Neuronal stem cell (in vitro differentiated cells): ENCODE results near the gene KCNH3.

Source experiments
- DNase-seq: peaks from one replicate; pipeline ENCODE4 v3.0.0-alpha.2; 2013; ENCODE audit warnings: low spot score
- H2AFZ ChIP-seq: one replicate; pipeline ENCODE4 v1.6.1; 2013; ENCODE audit warnings: mild to moderate bottlenecking, low read length, inconsistent platforms
- H2AK5ac ChIP-seq: 2 replicates; pipeline ENCODE4 v1.6.1; 2013; ENCODE audit warnings: low read depth, mild to moderate bottlenecking, inconsistent platforms, low read length, moderate library complexity, mixed read lengths
- H2BK120ac ChIP-seq: 2 replicates; pipeline ENCODE4 v1.6.1; 2013; ENCODE audit warnings: low read depth, mild to moderate bottlenecking, inconsistent platforms, low read length, moderate library complexity, mixed read lengths
- H2BK12ac ChIP-seq: one replicate; pipeline ENCODE4 v1.6.1; 2013; ENCODE audit warnings: low read length, inconsistent platforms
- H2BK15ac ChIP-seq: 2 replicates; pipeline ENCODE4 v1.6.1; 2013; ENCODE audit warnings: mild to moderate bottlenecking, low read length, inconsistent platforms, mixed read lengths
- H2BK5ac ChIP-seq: one replicate; pipeline ENCODE4 v1.6.1; 2013; ENCODE audit warnings: inconsistent platforms, mild to moderate bottlenecking, low read length, moderate library complexity
- H3K14ac ChIP-seq: one replicate; pipeline ENCODE4 v1.6.1; 2013; ENCODE audit warnings: low read length, inconsistent platforms
- H3K18ac ChIP-seq: 2 replicates; pipeline ENCODE4 v1.6.1; 2013; ENCODE audit warnings: low read length, inconsistent platforms
- H3K23ac ChIP-seq: 2 replicates; pipeline ENCODE4 v1.6.1; 2013; ENCODE audit warnings: low read depth, mild to moderate bottlenecking, mixed read lengths, low read length, inconsistent platforms; ENCODE audit not compliant: poor library complexity
- H3K27ac ChIP-seq: replicated peaks from 3 replicates; pipeline ENCODE4 v1.5.1; 2013; ENCODE audit warnings: low read length, inconsistent platforms
- H3K27me3 ChIP-seq, 3 experiments: 2 replicates each; pipeline ENCODE4 v1.6.1; 2013; ENCODE audit warnings: low read length in 3 of 3, mild to moderate bottlenecking in 2 of 3, inconsistent platforms in 1 of 3, low read depth in 1 of 3, mixed read lengths in 1 of 3, moderate library complexity in 1 of 3; ENCODE audit not compliant: control insufficient read depth in 3 of 3, insufficient read depth in 3 of 3
- H3K36me3 ChIP-seq, 2 donors: replicated peaks in 1 of 2; 2 replicates each; pipeline ENCODE4 v1.6.1; 2013; ENCODE audit warnings: low read length in 2 of 2; ENCODE audit not compliant: control insufficient read depth in 2 of 2, insufficient read depth in 2 of 2
- H3K4ac ChIP-seq: 2 replicates; pipeline ENCODE4 v1.6.1; 2013; ENCODE audit warnings: inconsistent platforms, mild to moderate bottlenecking, low read length, moderate library complexity
- H3K4me1 ChIP-seq, 2 donors: 1 replicate in 1 of 2; 2 replicates in 1 of 2; pipeline ENCODE4 v1.6.1; 2013; ENCODE audit warnings: low read length in 2 of 2, low read depth in 1 of 2; ENCODE audit not compliant: control insufficient read depth in 2 of 2, insufficient read depth in 1 of 2
- H3K4me2 ChIP-seq: one replicate; pipeline ENCODE4 v1.6.1; 2013; ENCODE audit warnings: mild to moderate bottlenecking, low read length, inconsistent platforms; ENCODE audit not compliant: insufficient read depth, poor library complexity, severe bottlenecking
- H3K4me3 ChIP-seq, 2 donors: 2 replicates each; pipeline ENCODE4 v1.5.1; 2013; ENCODE audit warnings: low read length in 2 of 2, mild to moderate bottlenecking in 2 of 2, inconsistent platforms in 1 of 2, moderate library complexity in 1 of 2
- H3K79me1 ChIP-seq: one replicate; pipeline ENCODE4 v1.6.1; 2013; ENCODE audit warnings: low read depth, mild to moderate bottlenecking, inconsistent platforms, low read length, moderate library complexity
- H3K9ac ChIP-seq: one replicate; pipeline ENCODE4 v1.6.1; 2013; ENCODE audit warnings: mild to moderate bottlenecking, low read depth, low read length, inconsistent platforms; ENCODE audit not compliant: poor library complexity
- H3K9me3 ChIP-seq, 2 donors: replicated peaks in 1 of 2; 2 replicates each; pipeline versions ENCODE3 to v1.6.1; 2013; ENCODE audit warnings: low read length in 2 of 2, mild to moderate bottlenecking in 2 of 2, inconsistent platforms in 1 of 2, low read depth in 1 of 2, mixed read lengths in 1 of 2, moderate library complexity in 1 of 2; ENCODE audit not compliant: control insufficient read depth in 2 of 2, insufficient read depth in 1 of 2
- H4K8ac ChIP-seq: one replicate; pipeline ENCODE4 v1.6.1; 2013; ENCODE audit warnings: low read depth, mild to moderate bottlenecking, inconsistent platforms, low read length, moderate library complexity
- H4K91ac ChIP-seq: one replicate; pipeline ENCODE4 v1.6.1; 2013; ENCODE audit warnings: low read length, low read depth, mild to moderate bottlenecking, inconsistent platforms; ENCODE audit not compliant: poor library complexity
- WGBS, 2 donors: extraction: QIAGEN DNeasy Blood & Tissue Kit; methylation state at CpG; one replicate each; pipeline ENCODE4 v1.1.7; 2013; ENCODE audit warnings: missing lambda C conversion rate in 2 of 2, mixed read lengths in 1 of 2; ENCODE audit not compliant: insufficient read length in 2 of 2, insufficient replicate concordance in 1 of 2; ENCODE audit errors: extremely low coverage in 2 of 2; 5-methylcytosine and 5-hydroxymethylcytosine counted together

Gene KCNH3

DNA sequence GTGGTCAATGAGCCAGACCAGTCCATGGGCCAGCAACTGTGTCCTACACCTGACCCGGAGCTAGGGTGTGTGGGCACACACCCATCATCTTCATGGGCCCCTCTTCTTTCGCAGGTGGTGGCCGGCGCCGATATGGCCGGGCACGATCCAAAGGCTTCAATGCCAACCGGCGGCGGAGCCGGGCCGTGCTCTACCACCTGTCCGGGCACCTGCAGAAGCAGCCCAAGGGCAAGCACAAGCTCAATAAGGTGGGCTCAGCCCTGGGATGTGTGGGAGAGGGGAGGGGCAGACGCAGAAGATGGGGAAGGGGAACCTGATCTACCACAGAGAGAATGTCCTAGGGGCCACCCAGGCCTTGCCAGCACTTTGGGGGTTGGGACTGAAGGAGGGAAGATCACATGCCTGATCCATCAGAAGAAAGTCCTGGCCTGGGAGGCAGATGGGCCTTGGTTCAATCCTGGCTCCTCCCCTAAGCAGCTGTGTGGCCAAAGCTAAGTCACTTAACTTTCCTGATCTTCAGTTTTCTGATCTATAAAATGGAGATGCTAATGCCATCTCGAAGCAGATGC, 3.8 kb downstream of the KCNH3 start:
- H3K4ac ChIP-seq, result no peak overlapping the region
- peaks cover 0 to 2% of the 10 kb centered on the region in 2 donors for H3K9me3 ChIP-seq
- peaks cover 31 to 92% (median 87%) of the 10 kb centered on the region in 3 experiments for H3K27me3 ChIP-seq
- H3K36me3 ChIP-seq, result no peaks in the 10 kb centered on the region
- no peak overlapping the region for H2BK120ac ChIP-seq
- no peak overlapping the region for H2BK12ac ChIP-seq
- H3K14ac ChIP-seq, result no peak overlapping the region
- peak overlapping the region; percentile 44 for H2BK15ac ChIP-seq
- H4K8ac ChIP-seq, result no peak overlapping the region
- H3K79me1 ChIP-seq, result no peaks in the 10 kb centered on the region
- H3K4me1 ChIP-seq, result peaks cover 15 to 18% of the 10 kb centered on the region in 2 donors
- no peak for DNase-seq
- H3K4me2 ChIP-seq, result no peak overlapping the region
- no CpG with 5 or more reads among the region's 15 CpGs for WGBS, 2 donors
- H3K27ac ChIP-seq, result no peak overlapping the region
- H4K91ac ChIP-seq, result no peak overlapping the region
- no peak overlapping the region for H3K4me3 ChIP-seq
- peak overlapping the region; percentile 27 for H3K23ac ChIP-seq
- peak overlapping the region; percentile 72 for H2AK5ac ChIP-seq
- H2AFZ ChIP-seq, result no peak overlapping the region
- no peak overlapping the region for H3K9ac ChIP-seq
- peak overlapping the region; percentile 66 for H3K18ac ChIP-seq
- H2BK5ac ChIP-seq, result no peak overlapping the region

GRCh38 chr12:49543221-49543913, 4.5 kb downstream of the KCNH3 start:
- Histone ChIP-seq H4K8ac (no peak overlapping the region), H2BK120ac (no peak overlapping the region), H3K9ac (no peak overlapping the region), H3K36me3 (no peaks in the 10 kb centered on the region), H3K79me1 (peaks cover 1% of the 10 kb centered on the region), H2AK5ac (no peak overlapping the region), H3K4me2 (no peak overlapping the region), H3K4me3 (no peak overlapping the region), H3K27ac (no peak overlapping the region), H4K91ac (no peak overlapping the region), H3K4ac (no peak overlapping the region), H3K9me3 (peaks cover 0 to 2% of the 10 kb centered on the region in 2 donors), H3K4me1 (peaks cover 11 to 14% of the 10 kb centered on the region in 2 donors), H3K23ac (peak overlapping the region; percentile 58), H2BK15ac (no peak overlapping the region), H3K14ac (no peak overlapping the region), H2BK12ac (no peak overlapping the region), H2AFZ (no peak overlapping the region), H2BK5ac (no peak overlapping the region), H3K27me3 (peaks cover 25 to 92% (median 85%) of the 10 kb centered on the region in 3 experiments), H3K18ac (peak overlapping the region; percentile 80)
- DNase-seq, result no peak
- WGBS, 2 donors, result no CpG with 5 or more reads among the region's 20 CpGs

GRCh38 chr12:49543914-49544815, 5.3 kb downstream of the KCNH3 start:
- WGBS, 2 donors, result no CpG with 5 or more reads among the region's 39 CpGs
- H3K18ac ChIP-seq, result peak overlapping the region; percentile 80
- no peak overlapping the region for H3K14ac ChIP-seq
- H3K9ac ChIP-seq, result peak overlapping the region; percentile 87
- peak overlapping the region; percentile 57 for H4K91ac ChIP-seq
- no peak overlapping the region for H4K8ac ChIP-seq
- H3K9me3 ChIP-seq, result peaks cover 0 to 2% of the 10 kb centered on the region in 2 donors
- H3K23ac ChIP-seq, result peak overlapping the region; percentile 60
- peak overlapping the region; percentile 36 for H3K4me2 ChIP-seq
- no peaks in the 10 kb centered on the region for H3K36me3 ChIP-seq
- H2BK12ac ChIP-seq, result no peak overlapping the region
- H3K27ac ChIP-seq, result no peak overlapping the region
- no peak for DNase-seq
- H3K4me3 ChIP-seq, result no peak overlapping the region
- H2BK5ac ChIP-seq, result peak overlapping the region; percentile 48
- H2AK5ac ChIP-seq, result peak overlapping the region; percentile 89
- H3K4me1 ChIP-seq, result peaks cover 14 to 16% of the 10 kb centered on the region in 2 donors
- peaks cover 22 to 95% (median 86%) of the 10 kb centered on the region in 3 experiments for H3K27me3 ChIP-seq
- peaks cover 4% of the 10 kb centered on the region for H3K79me1 ChIP-seq
- H2AFZ ChIP-seq, result peak overlapping the region; percentile 65
- H3K4ac ChIP-seq, result no peak overlapping the region
- peak overlapping the region; percentile 2 for H2BK15ac ChIP-seq
- no peak overlapping the region for H2BK120ac ChIP-seq
